ENCODE results near the gene PSMA3.

- TF ChIP-seq CTCF (conservative IDR thresholded peaks at IDR 0.05 in 1 of 2, IDR thresholded peaks at IDR 0.05 in 1 of 2; ENCODE audit: low read depth in 1 of 2, low read length in 2 of 2) (no peak), EZH2 (IDR thresholded peaks at IDR 0.05; ENCODE audit: low read length, missing control alignments) (no peak)
These were observed at the start of gene PSMA3 for GRCh38 chr14:58244556-58245387.
